Muscle of leg (tissue), 11 donors: ENCODE measurements around the gene PICK1. TPM values are rescaled to one million over a fixed set of nuclear protein-coding genes. Genes with fewer than 3 reads are reported as not detected.

Experiments
- DNase-seq: peaks from one replicate; pipeline ENCODE4 v3.0.0; 2013
- H3K27ac ChIP-seq: one replicate; pipeline ENCODE4 v1.5.1; 2013; ENCODE audit warnings: mild to moderate bottlenecking, low read length, control low read depth
- H3K27me3 ChIP-seq: one replicate; pipeline ENCODE4 v1.6.1; 2013; ENCODE audit warnings: low read length; ENCODE audit not compliant: control insufficient read depth, insufficient read depth
- H3K36me3 ChIP-seq: one replicate; pipeline ENCODE4 v1.6.1; 2013; ENCODE audit warnings: low read length; ENCODE audit not compliant: control insufficient read depth, insufficient read depth
- H3K4me1 ChIP-seq: one replicate; pipeline ENCODE4 v1.6.1; 2013; ENCODE audit warnings: low read length; ENCODE audit not compliant: control insufficient read depth, insufficient read depth
- H3K4me3 ChIP-seq: one replicate; pipeline ENCODE4 v1.5.1; 2013; ENCODE audit warnings: low read length, control low read depth
- H3K9me3 ChIP-seq: replicated peaks from 2 replicates; pipeline ENCODE4 v1.6.1; 2013; ENCODE audit warnings: low read depth, low read length; ENCODE audit not compliant: control insufficient read depth
- WGBS: methylation state at CpG from one replicate; pipeline ENCODE4 v1.1.5; 2013; ENCODE audit warnings: missing lambda C conversion rate; ENCODE audit not compliant: insufficient coverage; 5-methylcytosine and 5-hydroxymethylcytosine counted together
- polyA plus RNA-seq, 8 donors: library from polyadenylated mRNA; unstranded; fragments of 120-200 nt; gene quantifications; one replicate each; pipeline versions ENCODE4 v1.2.1 to v1.2.3, GENCODE V29; 2013; ENCODE audit warnings: inconsistent platforms in 1 of 8, low replicate concordance in 1 of 8; ENCODE audit not compliant: insufficient read length in 8 of 8, insufficient read depth in 1 of 8
- total RNA-seq: library from RNA; stranded (reverse); fragments of 120-200 nt; gene quantifications from one replicate; pipeline ENCODE4 v1.2.4, GENCODE V29; 2013

PICK1 gene
- total and polyA plus RNA-seq, 9 donors: 8.8 to 13.1 (median 10.6) TPM

GRCh38 chr22:38030311-38031133 is 26.7 kb upstream of the PICK1 start:
- no peaks in the 10 kb centered on the region for H3K9me3 ChIP-seq
- H3K4me1 ChIP-seq: peaks cover 71% of the 10 kb centered on the region
- DNase-seq: no peak
- no peaks in the 10 kb centered on the region for H3K36me3 ChIP-seq
- no peak overlapping the region for H3K4me3 ChIP-seq
- peak overlapping the region; percentile 26 for H3K27ac ChIP-seq
- WGBS: 57% methylated on average over 9 of the region's 16 CpGs
- H3K27me3 ChIP-seq: peaks cover 4% of the 10 kb centered on the region

DNA sequence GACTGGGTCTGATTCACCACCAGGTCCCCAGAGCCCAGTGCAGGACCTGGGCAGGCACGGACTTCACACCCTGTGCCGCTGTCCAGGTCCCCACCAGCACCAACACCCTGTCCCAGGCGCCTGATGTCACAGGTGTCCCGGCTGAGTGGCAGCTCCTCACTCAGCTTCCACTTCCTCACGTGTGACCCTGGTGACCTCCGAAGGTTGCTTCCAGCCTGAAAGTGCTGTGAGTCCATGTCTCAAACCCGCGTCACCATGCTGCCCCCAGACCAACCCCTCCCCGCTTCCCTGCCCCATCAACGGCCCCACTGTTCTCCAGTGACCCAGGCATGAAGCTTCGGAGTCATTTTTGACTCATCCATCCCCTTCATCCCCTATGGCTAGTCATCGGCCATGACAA is 25.7 kb upstream of the PICK1 start:
- no peaks in the 10 kb centered on the region for H3K36me3 ChIP-seq
- H3K27ac ChIP-seq: peak overlapping the region; percentile 20
- DNase-seq: no peak
- H3K27me3 ChIP-seq: no peaks in the 10 kb centered on the region
- WGBS: 79% methylated on average over 10 of the region's 12 CpGs
- no peaks in the 10 kb centered on the region for H3K9me3 ChIP-seq
- H3K4me1 ChIP-seq: peaks cover 62% of the 10 kb centered on the region
- H3K4me3 ChIP-seq: no peak overlapping the region

GRCh38 chr22:38032681-38033521 is 24.3 kb upstream of the PICK1 start:
- no peaks in the 10 kb centered on the region for H3K36me3 ChIP-seq
- 75% methylated on average over 16 of the region's 19 CpGs for WGBS
- peak overlapping the region; percentile 55 for H3K27ac ChIP-seq
- H3K4me3 ChIP-seq: no peak overlapping the region
- H3K27me3 ChIP-seq: no peaks in the 10 kb centered on the region
- no peaks in the 10 kb centered on the region for H3K9me3 ChIP-seq
- peaks cover 47% of the 10 kb centered on the region for H3K4me1 ChIP-seq
- DNase-seq: no peak

DNA sequence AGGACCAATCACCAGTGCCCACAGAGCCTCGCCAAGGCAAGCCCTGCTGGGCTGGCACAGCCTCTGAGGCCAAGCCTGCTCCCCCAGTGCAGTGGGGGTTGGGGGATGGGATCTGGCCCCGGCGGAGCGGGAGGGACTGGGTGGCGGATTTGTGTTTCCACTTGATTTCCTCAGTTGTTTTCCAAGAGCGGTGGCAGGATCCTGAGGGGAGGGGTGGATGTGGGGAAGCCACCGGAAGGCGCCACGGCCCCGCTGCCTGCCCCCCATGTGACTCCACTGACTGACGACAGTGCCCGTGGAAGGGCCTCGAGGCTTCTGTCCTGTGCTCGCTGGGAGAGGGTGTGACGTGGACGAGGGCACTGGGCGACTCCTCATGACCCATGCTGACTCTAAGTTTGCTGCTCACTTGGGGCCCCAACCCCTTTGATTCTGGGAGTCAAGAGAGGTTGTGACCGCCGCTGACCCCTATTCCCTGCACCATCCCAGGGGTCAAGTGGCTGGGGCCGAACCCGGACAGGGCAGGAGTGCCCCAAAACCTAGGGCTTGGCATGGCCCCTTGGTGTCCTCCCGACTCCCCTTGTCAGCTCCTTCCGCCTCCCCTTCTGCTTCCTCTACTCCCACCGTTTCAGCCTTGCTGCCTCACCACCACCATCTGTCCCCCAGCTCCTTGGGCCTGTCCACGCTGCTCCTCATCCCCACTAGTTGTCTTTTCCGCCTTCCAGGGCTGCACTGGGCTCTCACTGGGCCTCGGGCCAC is 23.5 kb upstream of the PICK1 start:
- H3K27ac ChIP-seq: peak overlapping the region; percentile 55
- H3K4me3 ChIP-seq: no peak overlapping the region
- no peaks in the 10 kb centered on the region for H3K27me3 ChIP-seq
- H3K36me3 ChIP-seq: no peaks in the 10 kb centered on the region
- no peak for DNase-seq
- WGBS: 60% methylated on average over 23 of the region's 27 CpGs
- no peaks in the 10 kb centered on the region for H3K9me3 ChIP-seq
- peaks cover 41% of the 10 kb centered on the region for H3K4me1 ChIP-seq

DNA sequence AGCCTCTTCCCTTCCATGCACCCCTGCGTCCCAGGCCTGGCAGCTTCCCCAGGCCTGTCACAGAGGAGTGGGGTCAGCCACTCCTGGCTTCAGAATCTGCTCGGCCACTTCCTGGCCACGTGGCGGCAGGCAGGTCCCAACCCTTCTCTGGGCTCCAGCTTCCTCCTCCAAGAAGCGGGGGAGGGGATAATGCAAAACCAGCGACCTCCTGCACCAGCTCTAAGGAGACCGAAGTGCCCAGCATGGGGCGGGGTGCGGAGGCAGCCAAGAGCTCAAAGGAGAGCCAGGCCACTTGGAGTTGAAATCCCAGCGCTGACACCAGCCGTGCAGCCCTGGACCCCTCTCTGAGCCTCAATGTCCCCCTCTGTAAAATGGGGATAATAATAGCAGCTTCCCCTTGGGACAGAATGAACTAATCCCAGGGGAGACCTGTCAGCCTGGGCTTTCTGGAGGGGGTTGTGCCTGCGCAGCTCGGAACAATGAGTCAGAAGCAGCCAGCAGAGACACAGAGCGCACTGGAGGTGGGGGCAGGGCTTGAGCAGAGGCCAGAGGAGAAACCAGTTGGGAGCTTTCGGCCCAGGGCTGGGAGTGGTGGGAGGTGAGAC is 22.8 kb upstream of the PICK1 start:
- H3K4me3 ChIP-seq: no peak overlapping the region
- 34% methylated on average over 7 of the region's 15 CpGs for WGBS
- no peaks in the 10 kb centered on the region for H3K36me3 ChIP-seq
- H3K27me3 ChIP-seq: no peaks in the 10 kb centered on the region
- H3K9me3 ChIP-seq: no peaks in the 10 kb centered on the region
- peak; percentile 92 for DNase-seq
- peaks cover 43% of the 10 kb centered on the region for H3K4me1 ChIP-seq
- peak overlapping the region; percentile 55 for H3K27ac ChIP-seq

DNA sequence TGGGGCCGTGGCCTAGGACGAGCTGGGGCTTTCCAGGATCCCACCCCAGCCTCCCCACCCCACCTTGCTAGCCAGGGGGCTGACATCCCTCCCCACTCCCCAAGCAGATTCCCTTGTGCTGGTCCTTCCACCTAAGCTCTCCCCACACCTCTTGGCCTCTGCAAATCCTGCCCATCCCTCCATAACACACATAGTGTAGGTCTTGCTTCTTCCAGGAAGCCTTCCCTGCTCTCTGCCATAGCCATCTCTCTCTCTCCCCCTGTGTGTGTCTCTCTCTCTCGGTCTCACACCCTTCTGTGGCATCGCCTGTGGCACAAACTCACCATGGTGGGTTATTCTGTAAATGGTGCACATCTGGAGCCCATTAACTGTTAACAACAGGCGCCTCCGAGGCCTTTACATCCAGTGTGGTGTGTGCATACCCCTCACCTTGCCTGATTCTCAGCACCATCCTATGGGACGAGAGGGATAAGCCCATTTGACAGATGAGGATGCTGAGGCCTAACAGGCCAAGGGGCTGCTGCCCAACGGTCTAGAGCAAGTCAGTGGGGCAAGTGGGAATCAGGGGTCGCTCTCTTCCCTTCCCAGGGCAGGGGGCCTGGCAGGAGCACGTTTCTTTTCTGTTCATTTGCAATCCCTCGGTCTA is 22.2 kb upstream of the PICK1 start:
- H3K36me3 ChIP-seq: no peaks in the 10 kb centered on the region
- WGBS: 70% methylated on average over 5 of the region's 11 CpGs
- no peaks in the 10 kb centered on the region for H3K9me3 ChIP-seq
- H3K27me3 ChIP-seq: no peaks in the 10 kb centered on the region
- H3K4me3 ChIP-seq: no peak overlapping the region
- peaks cover 44% of the 10 kb centered on the region for H3K4me1 ChIP-seq
- DNase-seq: no peak
- no peak overlapping the region for H3K27ac ChIP-seq

DNA sequence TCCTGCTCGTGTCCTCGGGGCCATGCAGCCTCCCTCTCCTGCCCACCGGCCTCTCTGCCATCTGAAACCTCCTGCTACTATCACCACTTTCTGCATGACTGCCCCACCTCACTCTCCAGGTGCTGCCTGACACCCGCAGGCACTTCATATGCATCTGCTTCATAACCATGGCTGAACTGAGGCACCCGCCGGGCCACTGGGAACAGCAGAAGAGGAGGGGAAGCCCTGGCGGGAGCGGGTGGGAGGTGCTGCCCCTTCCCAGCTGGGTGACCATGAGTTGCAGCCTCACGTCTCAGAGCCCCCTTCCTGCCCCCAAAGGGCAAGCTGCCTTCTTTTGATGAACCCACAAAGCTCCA is 21.7 kb upstream of the PICK1 start:
- Histone ChIP-seq H3K36me3 (no peaks in the 10 kb centered on the region), H3K9me3 (no peaks in the 10 kb centered on the region), H3K27ac (no peak overlapping the region), H3K4me1 (peaks cover 39% of the 10 kb centered on the region), H3K4me3 (no peak overlapping the region), H3K27me3 (no peaks in the 10 kb centered on the region)
- DNase-seq: no peak
- WGBS: 78% methylated on average over 7 of the region's 9 CpGs

GRCh38 chr22:38036392-38037062 is 20.7 kb upstream of the PICK1 start:
- no peaks in the 10 kb centered on the region for H3K9me3 ChIP-seq
- no peak overlapping the region for H3K27ac ChIP-seq
- H3K4me3 ChIP-seq: no peak overlapping the region
- no peaks in the 10 kb centered on the region for H3K36me3 ChIP-seq
- 38% methylated on average over 8 of the region's 10 CpGs for WGBS
- DNase-seq: no peak
- no peaks in the 10 kb centered on the region for H3K27me3 ChIP-seq
- H3K4me1 ChIP-seq: peaks cover 33% of the 10 kb centered on the region
